ENCODE data around the gene SIK2.

The SIK2 gene

GRCh38 chr11:111570796-111571195 is 31.5 kb upstream of the SIK2 start:
- Histone ChIP-seq H3K27me3 (ENCODE audit: low read depth) (no peaks in the 10 kb centered on the region), H3K4me3 (no peak overlapping the region), H3K9me3 (no peaks in the 10 kb centered on the region), H3K36me3 (replicated peaks) (no peaks in the 10 kb centered on the region), H3K4me1 (no peaks in the 10 kb centered on the region)
- in situ Hi-C loops (cut with MboI; ENCODE audit: low sequenced_read_pairs): loop anchor here (25.0 kb wide), 1 partner anchor 283 kb away; the partner anchor contains the start of gene POU2AF3
- no peak for DNase-seq (ENCODE audit: low spot score in 2 of 2)

- in situ Hi-C loops (cut with MboI; ENCODE audit: low sequenced_read_pairs): loop anchor here (25.0 kb wide), 1 partner anchor 285 kb away; the partner anchor contains the start of gene POU2AF3
- DNase-seq (ENCODE audit: low spot score in 2 of 2): no peak
- Histone ChIP-seq H3K4me3 (no peak overlapping the region), H3K27me3 (ENCODE audit: low read depth) (no peaks in the 10 kb centered on the region), H3K36me3 (replicated peaks) (no peaks in the 10 kb centered on the region), H3K9me3 (no peaks in the 10 kb centered on the region), H3K4me1 (no peaks in the 10 kb centered on the region)
Measured at GRCh38 chr11:111571829-111572501, 30.3 kb upstream of the SIK2 start.

- Histone ChIP-seq H3K36me3 (replicated peaks) (no peaks in the 10 kb centered on the region), H3K4me3 (no peak overlapping the region), H3K27me3 (ENCODE audit: low read depth) (no peaks in the 10 kb centered on the region), H3K4me1 (no peaks in the 10 kb centered on the region), H3K9me3 (no peaks in the 10 kb centered on the region)
- DNase-seq (ENCODE audit: low spot score in 2 of 2): no peak
- in situ Hi-C loops (cut with MboI; ENCODE audit: low sequenced_read_pairs): loop anchor here (25.0 kb wide), 1 partner anchor 285 kb away; the partner anchor contains the start of gene POU2AF3
Measured at GRCh38 chr11:111572581-111572980, 29.7 kb upstream of the SIK2 start.

- H3K9me3 ChIP-seq: no peaks in the 10 kb centered on the region
- DNase-seq (ENCODE audit: low spot score in 2 of 2): no peak
- no peak overlapping the region for H3K4me3 ChIP-seq
- in situ Hi-C loops (cut with MboI; ENCODE audit: low sequenced_read_pairs): loop anchor here (25.0 kb wide), 1 partner anchor 287 kb away; the partner anchor contains the start of gene POU2AF3
- H3K36me3 ChIP-seq (replicated peaks): no peaks in the 10 kb centered on the region
- no peaks in the 10 kb centered on the region for H3K4me1 ChIP-seq
- no peaks in the 10 kb centered on the region for H3K27me3 ChIP-seq (ENCODE audit: low read depth)
Measured at GRCh38 chr11:111573821-111574249, 28.4 kb upstream of the SIK2 start.

- DNase-seq (ENCODE audit: low spot score in 2 of 2): no peak
Measured at GRCh38 chr11:111574373-111575225, 27.6 kb upstream of the SIK2 start.

GRCh38 chr11:111575740-111576139 is 26.5 kb upstream of the SIK2 start:
- in situ Hi-C loops (cut with MboI; ENCODE audit: low sequenced_read_pairs): no loop called here
- no peak overlapping the region for H3K4me3 ChIP-seq
- no peaks in the 10 kb centered on the region for H3K9me3 ChIP-seq
- no peaks in the 10 kb centered on the region for H3K27me3 ChIP-seq (ENCODE audit: low read depth)
- DNase-seq (ENCODE audit: low spot score in 2 of 2): no peak
- H3K4me1 ChIP-seq: no peaks in the 10 kb centered on the region
- H3K36me3 ChIP-seq (replicated peaks): no peaks in the 10 kb centered on the region

More at GRCh38 chr11:111574373-111575225, 27.6 kb upstream of the SIK2 start:
- Histone ChIP-seq H3K4me3 (no peak overlapping the region), H3K27me3 (ENCODE audit: low read depth) (no peaks in the 10 kb centered on the region), H3K9me3 (no peaks in the 10 kb centered on the region), H3K36me3 (replicated peaks) (no peaks in the 10 kb centered on the region), H3K4me1 (no peaks in the 10 kb centered on the region)
- in situ Hi-C loops (cut with MboI; ENCODE audit: low sequenced_read_pairs): loop anchor here (25.0 kb wide), 1 partner anchor 287 kb away; the partner anchor contains the start of gene POU2AF3

- Histone ChIP-seq H3K27me3 (ENCODE audit: low read depth) (no peaks in the 10 kb centered on the region), H3K36me3 (replicated peaks) (no peaks in the 10 kb centered on the region), H3K4me3 (no peak overlapping the region), H3K9me3 (no peaks in the 10 kb centered on the region), H3K4me1 (no peaks in the 10 kb centered on the region)
- DNase-seq (ENCODE audit: low spot score in 2 of 2): no peak
- in situ Hi-C loops (cut with MboI; ENCODE audit: low sequenced_read_pairs): no loop called here
Measured at GRCh38 chr11:111577821-111578220, 24.4 kb upstream of the SIK2 start.

GRCh38 chr11:111581341-111581740 is 20.9 kb upstream of the SIK2 start:
- Histone ChIP-seq H3K9me3 (no peaks in the 10 kb centered on the region), H3K4me1 (no peaks in the 10 kb centered on the region), H3K27me3 (ENCODE audit: low read depth) (no peaks in the 10 kb centered on the region), H3K4me3 (no peak overlapping the region), H3K36me3 (replicated peaks) (no peaks in the 10 kb centered on the region)
- no peak for DNase-seq (ENCODE audit: low spot score in 2 of 2)
- in situ Hi-C loops (cut with MboI; ENCODE audit: low sequenced_read_pairs): no loop called here

GRCh38 chr11:111582163-111582562 is 20.1 kb upstream of the SIK2 start:
- H3K4me3 ChIP-seq: no peak overlapping the region
- H3K27me3 ChIP-seq (ENCODE audit: low read depth): no peaks in the 10 kb centered on the region
- H3K4me1 ChIP-seq: no peaks in the 10 kb centered on the region
- no peaks in the 10 kb centered on the region for H3K36me3 ChIP-seq (replicated peaks)
- H3K9me3 ChIP-seq: no peaks in the 10 kb centered on the region
- in situ Hi-C loops (cut with MboI; ENCODE audit: low sequenced_read_pairs): no loop called here
- DNase-seq (ENCODE audit: low spot score in 2 of 2): no peak

- no peaks in the 10 kb centered on the region for H3K27me3 ChIP-seq (ENCODE audit: low read depth)
- no peak overlapping the region for H3K4me3 ChIP-seq
- in situ Hi-C loops (cut with MboI; ENCODE audit: low sequenced_read_pairs): no loop called here
- H3K4me1 ChIP-seq: no peaks in the 10 kb centered on the region
- DNase-seq (ENCODE audit: low spot score in 2 of 2): no peak
- no peaks in the 10 kb centered on the region for H3K9me3 ChIP-seq
- H3K36me3 ChIP-seq (replicated peaks): no peaks in the 10 kb centered on the region
Measured at GRCh38 chr11:111582881-111583280, 19.4 kb upstream of the SIK2 start.

- no peak overlapping the region for H3K4me3 ChIP-seq
- DNase-seq (ENCODE audit: low spot score in 2 of 2): no peak
Measured at GRCh38 chr11:111585371-111585770, 16.9 kb upstream of the SIK2 start.

GRCh38 chr11:111586388-111586831 is 15.8 kb upstream of the SIK2 start:
- Histone ChIP-seq H3K4me1 (no peaks in the 10 kb centered on the region), H3K9me3 (no peaks in the 10 kb centered on the region), H3K4me3 (no peak overlapping the region), H3K36me3 (replicated peaks) (no peaks in the 10 kb centered on the region), H3K27me3 (ENCODE audit: low read depth) (peaks cover 4% of the 10 kb centered on the region; the same call in 1 of the 2 replicates)
- DNase-seq (ENCODE audit: low spot score in 2 of 2): peak; percentile 35 to 60
- in situ Hi-C loops (cut with MboI; ENCODE audit: low sequenced_read_pairs): no loop called here

More at GRCh38 chr11:111585371-111585770, 16.9 kb upstream of the SIK2 start:
- H3K4me1 ChIP-seq: no peaks in the 10 kb centered on the region
- H3K9me3 ChIP-seq: no peaks in the 10 kb centered on the region
- H3K36me3 ChIP-seq (replicated peaks): no peaks in the 10 kb centered on the region
- H3K27me3 ChIP-seq (ENCODE audit: low read depth): peaks cover 4% of the 10 kb centered on the region; the same call in 1 of the 2 replicates
- in situ Hi-C loops (cut with MboI; ENCODE audit: low sequenced_read_pairs): no loop called here

GRCh38 chr11:111589114-111589513 is 13.1 kb upstream of the SIK2 start:
- H3K36me3 ChIP-seq (replicated peaks): no peaks in the 10 kb centered on the region
- no peak for DNase-seq (ENCODE audit: low spot score in 2 of 2)
- H3K27me3 ChIP-seq (ENCODE audit: low read depth): peaks cover 8% of the 10 kb centered on the region; the same call in 1 of the 2 replicates
- in situ Hi-C loops (cut with MboI; ENCODE audit: low sequenced_read_pairs): no loop called here
- H3K4me3 ChIP-seq: no peak overlapping the region
- H3K4me1 ChIP-seq: no peaks in the 10 kb centered on the region
- no peaks in the 10 kb centered on the region for H3K9me3 ChIP-seq

Data from HAP-1 (cell line).